Erythroblast (primary cell): ENCODE measurements around the gene TNPO3.

Experiments used
- DNase-seq, 2 experiments: peaks; one replicate each; lab custom pipeline; 2025; lab: John Stamatoyannopoulos, UW
- GATA1 ChIP-seq: IDR thresholded peaks from 2 replicates; pipeline ENCODE4 v1.6.1; 2011; ENCODE audit warnings: low read depth, mild to moderate bottlenecking, control low read depth, low read length, moderate library complexity
- POLR2A ChIP-seq: IDR thresholded peaks from 2 replicates; pipeline ENCODE4 v1.6.1; 2011; ENCODE audit warnings: mild to moderate bottlenecking, low read length

Gene TNPO3

GRCh38 chr7:129054438-129055293 lies at the start of gene TNPO3:
TNPO3 (minus strand) TSS chr7:129055111; CDS start chr7:129054770, 341 bp downstream.
- DNase-seq = peak; percentile 94 to 96
- TF ChIP-seq POLR2A (peak; percentile 96), GATA1 (no peak)

DNA sequence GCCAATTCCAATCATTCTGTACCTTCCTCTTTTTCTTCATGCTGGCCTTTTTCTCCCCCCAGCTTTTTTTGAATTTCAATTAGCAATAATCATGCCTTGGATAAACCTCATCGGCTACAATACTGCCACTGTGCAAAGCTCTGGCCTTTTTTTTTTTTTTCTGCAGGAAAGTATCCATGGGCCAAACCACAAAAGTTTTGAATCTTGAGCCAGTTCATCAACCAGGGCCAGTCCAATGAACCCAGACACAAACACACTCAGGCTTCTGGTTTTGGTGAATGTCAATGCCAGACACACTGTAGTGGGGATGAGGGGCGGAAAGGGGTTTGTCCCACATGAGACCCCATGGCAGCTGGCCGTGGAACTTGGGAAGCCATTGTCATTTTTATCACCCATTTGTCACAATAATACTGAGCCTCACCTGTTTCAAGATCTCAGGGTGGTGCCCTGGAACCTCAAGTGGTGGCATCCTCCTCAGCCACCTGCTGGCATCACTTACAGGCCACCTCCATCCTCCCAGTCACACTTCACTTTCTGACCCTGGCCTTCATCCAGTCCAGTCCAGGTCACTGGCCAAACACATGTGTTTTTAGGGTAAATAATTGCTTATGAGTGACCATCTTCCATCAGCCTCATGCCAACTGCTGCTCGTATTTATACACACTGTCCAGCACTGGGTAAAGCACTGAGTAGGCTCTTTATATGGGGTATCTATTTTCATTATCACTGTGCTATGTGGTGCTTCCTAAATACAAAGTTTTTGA lies 48.8 kb upstream of the TNPO3 start:
- TF ChIP-seq GATA1 (no peak), POLR2A (no peak)
- DNase-seq = no peak

- no peak for DNase-seq
Measured at GRCh38 chr7:129101746-129102145, 46.8 kb upstream of the TNPO3 start.

DNA sequence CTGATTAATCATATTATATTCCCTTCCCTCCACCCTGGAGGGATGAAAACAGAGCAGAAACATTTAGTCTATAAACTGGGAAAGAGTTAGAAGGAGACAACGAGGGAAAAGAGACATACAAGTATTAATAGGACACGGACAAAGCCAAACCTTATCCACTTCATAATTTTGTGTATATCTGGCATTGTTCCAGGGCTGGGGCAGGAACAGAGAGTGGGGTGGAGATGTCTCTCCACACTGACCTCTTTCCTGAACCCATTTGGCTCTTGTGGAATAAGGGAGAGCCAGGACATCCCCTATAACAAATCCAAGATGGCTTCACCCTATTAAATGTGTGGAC lies 45.9 kb upstream of the TNPO3 start:
- TF ChIP-seq GATA1 = no peak
- TF ChIP-seq POLR2A = no peak

More at GRCh38 chr7:129101746-129102145, 46.8 kb upstream of the TNPO3 start:
- TF ChIP-seq POLR2A (no peak), GATA1 (no peak)

GRCh38 chr7:129098409-129099084 lies 43.6 kb upstream of the TNPO3 start:
- TF ChIP-seq GATA1 (no peak), POLR2A (no peak)
- no peak for DNase-seq

More for the DNA sequence above, 45.9 kb upstream of the TNPO3 start:
- no peak for DNase-seq

- DNase-seq = no peak
- no peak for TF ChIP-seq GATA1
- TF ChIP-seq POLR2A = no peak
Measured at GRCh38 chr7:129095258-129095657, 40.3 kb upstream of the TNPO3 start.

- DNase-seq = no peak
- TF ChIP-seq POLR2A = no peak
- TF ChIP-seq GATA1 = no peak
Measured at GRCh38 chr7:129094501-129094900, 39.6 kb upstream of the TNPO3 start.

- no peak for DNase-seq
- no peak for TF ChIP-seq POLR2A
- no peak for TF ChIP-seq GATA1
Measured at GRCh38 chr7:129093867-129094456, 39.1 kb upstream of the TNPO3 start.

- TF ChIP-seq GATA1 (no peak), POLR2A (no peak)
- DNase-seq = peak; percentile 66 to 83
Measured at GRCh38 chr7:129091484-129092002, 36.6 kb upstream of the TNPO3 start.

DNA sequence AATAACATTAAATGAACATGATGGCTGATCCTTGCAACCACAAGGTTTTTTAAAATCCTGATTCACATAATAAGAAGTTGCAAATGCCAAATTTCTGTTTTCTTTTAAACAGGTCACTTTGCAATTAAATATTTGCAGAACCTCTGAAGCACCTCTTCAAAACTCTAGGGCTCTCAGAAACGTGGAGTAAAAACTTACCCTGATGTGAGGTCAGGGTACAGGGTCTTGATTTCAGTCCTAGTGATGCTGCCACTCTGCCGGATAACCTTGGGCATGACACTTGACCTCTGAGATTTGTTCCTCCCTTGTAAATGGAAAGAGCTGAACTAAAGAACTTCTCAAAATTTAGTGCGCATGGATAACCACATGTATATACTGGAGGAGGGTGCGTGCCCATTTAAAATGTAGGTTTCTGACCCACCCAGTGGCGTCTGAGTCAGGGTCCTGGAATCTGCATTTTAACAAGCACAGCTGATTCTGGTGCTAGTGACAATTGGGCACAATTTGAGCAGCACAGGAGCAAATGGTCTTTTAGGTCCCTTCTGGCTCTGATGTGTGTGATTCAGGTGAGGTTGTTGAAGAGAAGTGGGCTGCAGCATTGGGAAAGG lies 35.5 kb upstream of the TNPO3 start:
- TF ChIP-seq POLR2A = no peak
- no peak for TF ChIP-seq GATA1

DNA sequence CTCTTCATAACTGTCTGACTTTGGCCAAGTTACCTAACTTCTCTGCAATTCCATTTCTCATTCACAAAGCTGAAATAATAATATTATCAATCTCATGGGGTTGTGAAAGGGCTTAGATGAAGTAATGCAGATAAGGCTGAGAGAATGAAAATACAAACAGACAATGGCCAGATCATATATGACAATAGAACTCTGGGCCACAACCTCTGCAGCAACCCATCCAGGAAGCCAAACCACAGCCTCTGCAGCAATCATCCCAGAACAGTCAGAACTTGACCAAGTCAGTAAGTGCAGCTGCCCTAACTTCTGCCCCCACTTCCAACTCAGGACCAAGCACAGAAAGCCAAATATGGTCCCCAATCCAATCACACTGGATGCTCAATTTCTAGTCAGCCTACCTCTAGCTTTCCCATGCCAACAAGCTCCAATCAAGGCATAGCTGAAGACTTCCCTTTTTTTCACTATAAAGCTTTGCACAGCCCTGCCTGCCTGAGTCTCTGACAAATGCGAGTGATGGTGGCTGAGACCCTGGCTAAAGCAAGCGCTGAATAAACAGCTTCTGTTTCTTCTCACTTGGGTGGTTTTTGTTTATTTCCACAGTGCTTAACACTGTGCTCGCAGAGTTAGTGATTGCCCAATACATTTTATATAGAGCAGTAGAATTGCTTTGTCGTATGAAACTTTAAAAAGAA lies 34.8 kb upstream of the TNPO3 start:
- TF ChIP-seq POLR2A = no peak
- no peak for TF ChIP-seq GATA1
- no peak for DNase-seq

More for the DNA sequence above, 35.5 kb upstream of the TNPO3 start:
- DNase-seq = no peak

GRCh38 chr7:129084801-129085551 lies 30.1 kb upstream of the TNPO3 start:
- TF ChIP-seq POLR2A (no peak), GATA1 (no peak)
- peak in 1 of 2 experiments; percentile 5 for DNase-seq
